GM13976 (cell line): Measurements from ENCODE around the gene PPP3R1.

Experiments
- DNase-seq: peaks from one replicate; pipeline ENCODE4 v3.0.0; 2012; ENCODE audit warnings: low spot score
- in situ Hi-C: fragments of 300-500 bp; cut with MboI; formaldehyde crosslinking; loops from one replicate; pipeline ENCODE4 v1.12.0; 2022; ENCODE audit warnings: low sequenced_read_pairs, mixed read lengths, inconsistent platforms; ENCODE audit not compliant: unreplicated experiment
- TF ChIP-seq, protein P1 (sequence below): IDR thresholded peaks from 2 replicates; pipeline ENCODE4 v1.5.1; 2012; ENCODE audit warnings: borderline replicate concordance, mild to moderate bottlenecking; ENCODE audit not compliant: insufficient read depth; ENCODE audit errors: extremely low read depth, missing control alignments, control extremely low read depth

PPP3R1 gene

GRCh38 chr2:68203587-68203986 is 48.7 kb downstream of the PPP3R1 start:
- peak; percentile 77 for DNase-seq
- in situ Hi-C loops = no loop called here

DNA sequence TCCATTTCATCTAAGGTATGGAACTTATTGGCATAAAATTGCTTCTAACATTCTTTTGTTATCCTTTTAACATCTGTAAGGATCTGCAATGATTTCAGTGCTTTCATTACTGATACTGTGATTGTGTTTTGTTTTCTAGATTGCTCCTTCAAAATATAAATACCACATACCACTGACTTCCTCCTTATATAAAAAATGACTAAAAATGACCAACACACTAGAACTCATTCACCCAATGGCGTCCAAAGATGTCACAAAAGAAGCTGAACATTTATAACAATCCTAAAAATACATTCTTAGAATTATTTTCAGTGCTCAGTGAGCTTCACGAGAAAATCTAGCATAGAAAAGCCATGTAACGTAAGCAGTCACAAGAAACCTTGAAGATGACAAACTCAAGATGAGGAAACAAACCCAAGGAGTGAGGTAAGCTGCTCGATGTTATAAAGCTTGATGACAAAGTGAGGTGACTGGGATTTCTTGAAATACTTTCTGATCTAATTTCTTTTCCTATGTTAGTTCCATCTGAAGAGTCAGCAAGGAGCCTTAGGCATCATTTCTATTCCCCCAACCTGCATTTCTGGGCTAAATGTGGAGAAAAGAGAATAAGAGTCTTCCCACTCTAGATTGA is 52.1 kb downstream of the PPP3R1 start:
- TF ChIP-seq, protein P1, sequence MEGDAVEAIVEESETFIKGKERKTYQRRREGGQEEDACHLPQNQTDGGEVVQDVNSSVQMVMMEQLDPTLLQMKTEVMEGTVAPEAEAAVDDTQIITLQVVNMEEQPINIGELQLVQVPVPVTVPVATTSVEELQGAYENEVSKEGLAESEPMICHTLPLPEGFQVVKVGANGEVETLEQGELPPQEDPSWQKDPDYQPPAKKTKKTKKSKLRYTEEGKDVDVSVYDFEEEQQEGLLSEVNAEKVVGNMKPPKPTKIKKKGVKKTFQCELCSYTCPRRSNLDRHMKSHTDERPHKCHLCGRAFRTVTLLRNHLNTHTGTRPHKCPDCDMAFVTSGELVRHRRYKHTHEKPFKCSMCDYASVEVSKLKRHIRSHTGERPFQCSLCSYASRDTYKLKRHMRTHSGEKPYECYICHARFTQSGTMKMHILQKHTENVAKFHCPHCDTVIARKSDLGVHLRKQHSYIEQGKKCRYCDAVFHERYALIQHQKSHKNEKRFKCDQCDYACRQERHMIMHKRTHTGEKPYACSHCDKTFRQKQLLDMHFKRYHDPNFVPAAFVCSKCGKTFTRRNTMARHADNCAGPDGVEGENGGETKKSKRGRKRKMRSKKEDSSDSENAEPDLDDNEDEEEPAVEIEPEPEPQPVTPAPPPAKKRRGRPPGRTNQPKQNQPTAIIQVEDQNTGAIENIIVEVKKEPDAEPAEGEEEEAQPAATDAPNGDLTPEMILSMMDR = no peak
- in situ Hi-C loops = no loop called here
- DNase-seq = no peak

More at GRCh38 chr2:68203587-68203986, 48.7 kb downstream of the PPP3R1 start:
- TF ChIP-seq, protein P1 = no peak

DNA sequence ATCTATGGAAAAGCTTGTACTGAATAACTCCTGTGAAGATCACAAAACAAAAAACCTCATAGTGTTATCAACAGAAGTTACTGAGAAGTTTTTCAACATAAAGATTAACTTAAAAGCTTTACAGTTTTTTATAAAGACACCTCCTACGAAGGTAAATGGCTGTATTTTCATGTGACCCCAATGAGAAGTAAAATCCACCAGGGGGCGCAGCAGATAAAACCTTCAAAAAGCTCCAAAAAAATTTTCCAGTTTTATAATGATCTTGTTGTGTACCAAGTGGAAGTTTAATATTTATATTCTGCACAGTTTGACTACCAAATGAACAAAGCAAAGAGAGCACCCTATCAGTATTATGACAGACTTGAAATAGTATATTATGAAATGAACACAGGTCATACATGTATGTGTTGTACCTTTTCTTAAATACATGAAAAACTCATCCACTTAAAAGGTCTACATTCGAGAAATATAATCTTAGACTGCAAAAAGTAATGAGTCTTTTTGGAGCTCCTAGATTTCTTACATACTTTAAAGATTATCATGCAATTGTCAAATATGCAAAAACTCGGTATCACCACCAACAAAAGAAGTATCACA is 56.1 kb downstream of the PPP3R1 start:
- no peak for DNase-seq
- TF ChIP-seq, protein P1 = no peak
- in situ Hi-C loops = no loop called here

GRCh38 chr2:68195096-68195495 is 57.2 kb downstream of the PPP3R1 start:
- TF ChIP-seq, protein P1 = no peak
- no peak for DNase-seq
- in situ Hi-C loops = no loop called here

DNA sequence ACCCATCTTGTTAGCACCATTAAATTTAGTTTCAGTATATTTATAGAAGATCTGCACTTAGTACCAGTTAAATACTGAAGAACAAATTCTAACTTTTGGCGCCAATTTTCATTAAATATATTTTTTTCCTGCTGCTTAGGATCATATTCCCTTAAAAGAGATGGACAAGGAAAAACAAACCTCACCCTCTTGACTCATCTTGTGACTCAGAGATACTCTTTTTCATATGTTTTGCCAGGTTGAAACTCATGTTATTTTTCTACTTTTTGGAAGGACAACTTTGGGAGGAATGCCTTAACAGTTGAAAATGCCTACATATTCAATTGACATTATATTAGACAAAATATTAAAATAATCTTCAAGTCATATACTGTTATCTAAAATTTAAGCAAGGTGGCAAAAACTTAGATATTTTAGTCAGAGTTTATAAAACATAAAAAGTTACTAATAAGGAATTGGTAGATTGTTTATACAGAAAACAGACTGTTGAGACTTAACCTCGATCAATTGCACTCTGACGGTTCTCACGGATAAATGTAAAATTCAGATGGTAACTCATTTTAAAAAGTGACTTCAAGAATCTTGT is 58.5 kb downstream of the PPP3R1 start:
- TF ChIP-seq, protein P1 = no peak
- no peak for DNase-seq
- in situ Hi-C loops = no loop called here

GRCh38 chr2:68193144-68193543 is 59.2 kb downstream of the PPP3R1 start:
- TF ChIP-seq, protein P1 = no peak
- in situ Hi-C loops = no loop called here
- no peak for DNase-seq
